Fibroblast of lung (primary cell): ENCODE data around the gene SIGLEC7. TPM values are rescaled to one million over a fixed set of nuclear protein-coding genes. Genes with fewer than 3 reads are reported as not detected.

Experiments
- DNase-seq, 2 donors: peaks; one replicate each; pipeline versions ENCODE4 v3.0.0 to v3.0.0-alpha.2; 2010; ENCODE audit warnings: low read depth in 2 of 2
- H2AFZ ChIP-seq: 2 replicates; pipeline ENCODE4 v1.5.1; 2012; ENCODE audit warnings: low read length, control low read depth, inconsistent platforms
- H3K27ac ChIP-seq: 2 replicates; pipeline ENCODE4 v1.5.1; 2011; ENCODE audit warnings: low read length, control low read depth; ENCODE audit not compliant: insufficient read depth
- H3K27me3 ChIP-seq: 2 replicates; pipeline ENCODE4 v1.5.1; 2011; ENCODE audit warnings: mild to moderate bottlenecking, low read length; ENCODE audit not compliant: control insufficient read depth, insufficient read depth
- H3K36me3 ChIP-seq: 2 replicates; pipeline ENCODE4 v1.5.1; 2011; ENCODE audit warnings: low read length; ENCODE audit not compliant: control insufficient read depth, insufficient read depth
- H3K4me1 ChIP-seq: 2 replicates; pipeline ENCODE4 v1.5.1; 2011; ENCODE audit warnings: low read length; ENCODE audit not compliant: control insufficient read depth, insufficient read depth; ENCODE audit errors: extremely low read depth
- H3K4me2 ChIP-seq: 2 replicates; pipeline ENCODE4 v1.5.1; 2011; ENCODE audit warnings: low read length, control low read depth; ENCODE audit not compliant: insufficient read depth; ENCODE audit errors: extremely low read depth
- H3K4me3 ChIP-seq, 4 experiments: fragments of 200-600 bp in 1 of 4; sonication (generic) in 1 of 4; replicated peaks in 1 of 4; 2 replicates each; pipeline ENCODE4 v1.5.1; 2011 to 2016; ENCODE audit warnings: low read length in 4 of 4, low read depth in 3 of 4, mild to moderate bottlenecking in 3 of 4, control low read depth in 2 of 4, inconsistent platforms in 1 of 4, mixed read lengths in 1 of 4; ENCODE audit not compliant: insufficient read depth in 1 of 4; ENCODE audit errors: control extremely low read depth in 1 of 4
- H3K79me2 ChIP-seq: 2 replicates; pipeline ENCODE4 v1.5.1; 2012; ENCODE audit warnings: mild to moderate bottlenecking, low read length, inconsistent platforms; ENCODE audit not compliant: control insufficient read depth, insufficient read depth
- H3K9ac ChIP-seq: 2 replicates; pipeline ENCODE4 v1.5.1; 2011; ENCODE audit warnings: mild to moderate bottlenecking, low read length, control low read depth; ENCODE audit not compliant: insufficient read depth
- H3K9me3 ChIP-seq: 2 replicates; pipeline ENCODE4 v1.5.1; 2012; ENCODE audit warnings: low read depth, low read length; ENCODE audit not compliant: control insufficient read depth, insufficient read depth
- H4K20me1 ChIP-seq: 2 replicates; pipeline ENCODE4 v1.5.1; 2011; ENCODE audit warnings: low read length; ENCODE audit not compliant: control insufficient read depth, insufficient read depth; ENCODE audit errors: extremely low read depth
- CTCF ChIP-seq, 2 donors: IDR thresholded peaks in 1 of 2; conservative IDR thresholded peaks in 1 of 2; 1 replicate in 1 of 2; 2 replicates in 1 of 2; pipeline ENCODE4 v1.5.1; 2011 to 2012; ENCODE audit warnings: low read length in 2 of 2, control low read depth in 1 of 2, inconsistent platforms in 1 of 2, low read depth in 1 of 2, mild to moderate bottlenecking in 1 of 2
- EZH2 ChIP-seq: IDR thresholded peaks from 2 replicates; pipeline ENCODE4 v1.5.1; 2012; ENCODE audit warnings: low read length, control low read depth, mild to moderate bottlenecking; ENCODE audit errors: missing control alignments
- polyA plus RNA-seq, 2 donors: library from polyadenylated mRNA; depleted of rRNA in 1 of 2; stranded (reverse) in 1 of 2; unstranded in 1 of 2; fragments of >200 nt; gene quantifications; 2 replicates each; pipeline ENCODE4 v1.2.1, GENCODE V29; 2011 to 2012; ENCODE audit warnings: missing spikeins in 1 of 2
- total RNA-seq: library from RNA; depleted of rRNA; stranded (reverse); fragments of >200 nt; gene quantifications from 2 replicates; pipeline ENCODE4 v1.2.1, GENCODE V29; 2014

Gene SIGLEC7
- total and polyA plus RNA-seq, 2 donors (not counting 1 experiment from before 2014, with no cell fraction given), result not detected

GRCh38 chr19:51147663-51148062 is 5.6 kb downstream of the SIGLEC7 start:
- no peak for TF ChIP-seq CTCF (conservative IDR thresholded peaks at IDR 0.05 in 1 of 2, IDR thresholded peaks at IDR 0.05 in 1 of 2; ENCODE audit: low read depth in 1 of 2, low read length in 2 of 2)
- no peak for TF ChIP-seq EZH2
- Histone ChIP-seq H3K4me3 (no peak overlapping the region), H3K79me2 (no peaks in the 10 kb centered on the region), H3K4me2 (no peak overlapping the region), H3K9ac (no peak overlapping the region), H3K27me3 (no peaks in the 10 kb centered on the region), H3K27ac (no peak overlapping the region), H3K9me3 (no peaks in the 10 kb centered on the region), H3K4me1 (no peaks in the 10 kb centered on the region), H3K36me3 (no peaks in the 10 kb centered on the region), H4K20me1 (no peaks in the 10 kb centered on the region), H2AFZ (no peak overlapping the region)
- DNase-seq, result no peak

- Histone ChIP-seq H2AFZ (no peak overlapping the region), H3K27ac (no peak overlapping the region), H3K36me3 (no peaks in the 10 kb centered on the region), H3K4me1 (no peaks in the 10 kb centered on the region), H3K27me3 (no peaks in the 10 kb centered on the region), H3K4me3 (no peak overlapping the region), H3K79me2 (no peaks in the 10 kb centered on the region), H3K9ac (no peak overlapping the region), H3K9me3 (no peaks in the 10 kb centered on the region), H3K4me2 (no peak overlapping the region), H4K20me1 (no peaks in the 10 kb centered on the region)
- no peak for TF ChIP-seq EZH2
- DNase-seq, result no peak
These were observed 6.5 kb downstream of the SIGLEC7 start for GRCh38 chr19:51148580-51148979.

GRCh38 chr19:51150627-51151026 is 8.5 kb downstream of the SIGLEC7 start:
- Histone ChIP-seq H3K27me3 (no peaks in the 10 kb centered on the region), H3K9me3 (no peaks in the 10 kb centered on the region), H3K4me1 (no peaks in the 10 kb centered on the region), H3K4me3 (no peak overlapping the region), H3K27ac (no peak overlapping the region), H3K4me2 (no peak overlapping the region), H3K36me3 (no peaks in the 10 kb centered on the region), H3K79me2 (no peaks in the 10 kb centered on the region), H4K20me1 (no peaks in the 10 kb centered on the region), H3K9ac (no peak overlapping the region), H2AFZ (no peak overlapping the region)
- DNase-seq, result no peak
- TF ChIP-seq EZH2 (no peak), CTCF (conservative IDR thresholded peaks at IDR 0.05 in 1 of 2, IDR thresholded peaks at IDR 0.05 in 1 of 2; ENCODE audit: low read depth in 1 of 2, low read length in 2 of 2) (no peak)
